Naive B cell (primary cell): Measurements from ENCODE around the gene CREG2. TPM values are rescaled to one million over a fixed set of nuclear protein-coding genes. Genes with fewer than 3 reads are reported as not detected.

Experiments used
- ATAC-seq, 2 donors: fragments of 150-1000 bp; cut with Tn5 transposase; 2 replicates each; pipeline ENCODE4 v1.10.0; 2021; ENCODE audit warnings: low read depth in 2 of 2, mild to moderate bottlenecking in 2 of 2, moderate library complexity in 2 of 2
- DNase-seq: peaks from one replicate; pipeline ENCODE4 v3.0.0; 2022
- H3K27ac Mint-ChIP-seq, 6 donors: one replicate each; pipeline ENCODE4 v1.8.0; 2020 to 2022; ENCODE audit warnings: mild to moderate bottlenecking in 6 of 6, mixed read lengths in 6 of 6, moderate library complexity in 5 of 6, inconsistent platforms in 2 of 6
- H3K27me3 Mint-ChIP-seq, 3 donors: one replicate each; pipeline ENCODE4 v1.8.0; 2021 to 2022; ENCODE audit warnings: mixed read lengths in 3 of 3, mild to moderate bottlenecking in 1 of 3
- H3K36me3 Mint-ChIP-seq, 2 donors: one replicate each; pipeline ENCODE4 v1.8.0; 2020 to 2022; ENCODE audit warnings: mixed read lengths in 2 of 2, inconsistent platforms in 1 of 2, mild to moderate bottlenecking in 1 of 2
- H3K4me1 Mint-ChIP-seq, 3 donors: one replicate each; pipeline ENCODE4 v1.8.0; 2020 to 2022; ENCODE audit warnings: mixed read lengths in 3 of 3, inconsistent platforms in 1 of 3, mild to moderate bottlenecking in 1 of 3, moderate library complexity in 1 of 3
- H3K4me3 Mint-ChIP-seq, 8 donors: one replicate each; pipeline ENCODE4 v1.8.0; 2020 to 2022; ENCODE audit warnings: mild to moderate bottlenecking in 8 of 8, mixed read lengths in 8 of 8, moderate library complexity in 8 of 8, inconsistent platforms in 2 of 8
- H3K9me3 Mint-ChIP-seq, 7 donors: one replicate each; pipeline ENCODE4 v1.8.0; 2020 to 2022; ENCODE audit warnings: mixed read lengths in 7 of 7, mild to moderate bottlenecking in 5 of 7, inconsistent platforms in 2 of 7, moderate library complexity in 1 of 7
- polyA plus RNA-seq, 6 donors: library from polyadenylated mRNA; unstranded; fragments of 300-500 nt; fragmentation: Illumina TruSeq; gene quantifications; one replicate each; pipeline ENCODE4 v1.2.3, GENCODE V29; 2021; ENCODE audit warnings: low read depth in 6 of 6

The CREG2 gene
- polyA plus RNA-seq, 6 donors from 2014 or later = not detected

DNA sequence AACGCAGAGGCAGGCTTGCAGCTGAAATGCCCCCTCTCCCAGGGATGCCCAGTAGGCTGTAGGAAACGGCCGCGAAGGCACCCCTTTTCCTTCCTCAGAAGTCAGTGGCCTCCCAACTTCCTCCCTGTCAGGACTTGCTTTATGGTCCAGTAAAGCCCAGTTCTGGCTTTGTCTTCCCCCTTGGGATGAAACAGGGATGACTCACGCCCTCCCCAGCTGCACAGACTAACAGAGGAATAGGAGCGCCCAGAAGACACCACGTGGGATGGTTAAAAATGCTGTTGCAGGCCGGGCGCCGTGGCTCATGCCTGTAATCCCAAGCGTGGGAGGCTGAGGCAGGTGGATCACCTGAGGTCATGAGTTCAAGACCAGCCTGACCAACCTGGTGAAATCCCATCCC is 6.9 kb downstream of the CREG2 start:
- Mint-ChIP-seq H3K4me1 (no peaks in the 10 kb centered on the region), H3K36me3 (no peaks in the 10 kb centered on the region), H3K27ac (no peak overlapping the region), H3K9me3 (no peaks in the 10 kb centered on the region), H3K27me3 (peaks cover 21 to 36% (median 34%) of the 10 kb centered on the region in 3 donors), H3K4me3 (no peak overlapping the region)
- ATAC-seq (no peak), DNase-seq (no peak)

- ATAC-seq (no peak), DNase-seq (no peak)
- H3K27ac Mint-ChIP-seq = no peak overlapping the region
- peaks cover 11 to 23% (median 21%) of the 10 kb centered on the region in 3 donors for H3K27me3 Mint-ChIP-seq
- H3K9me3 Mint-ChIP-seq = peaks cover 0 to 1% (median 0%) of the 10 kb centered on the region in 7 donors
- no peak overlapping the region for H3K4me3 Mint-ChIP-seq
- no peaks in the 10 kb centered on the region for H3K4me1 Mint-ChIP-seq
- no peaks in the 10 kb centered on the region for H3K36me3 Mint-ChIP-seq
Observed at GRCh38 chr2:101379091-101379490, 8.2 kb downstream of the CREG2 start.

- H3K4me3 Mint-ChIP-seq = no peak overlapping the region
Observed at GRCh38 chr2:101375653-101376052, 11.7 kb downstream of the CREG2 start.

DNA sequence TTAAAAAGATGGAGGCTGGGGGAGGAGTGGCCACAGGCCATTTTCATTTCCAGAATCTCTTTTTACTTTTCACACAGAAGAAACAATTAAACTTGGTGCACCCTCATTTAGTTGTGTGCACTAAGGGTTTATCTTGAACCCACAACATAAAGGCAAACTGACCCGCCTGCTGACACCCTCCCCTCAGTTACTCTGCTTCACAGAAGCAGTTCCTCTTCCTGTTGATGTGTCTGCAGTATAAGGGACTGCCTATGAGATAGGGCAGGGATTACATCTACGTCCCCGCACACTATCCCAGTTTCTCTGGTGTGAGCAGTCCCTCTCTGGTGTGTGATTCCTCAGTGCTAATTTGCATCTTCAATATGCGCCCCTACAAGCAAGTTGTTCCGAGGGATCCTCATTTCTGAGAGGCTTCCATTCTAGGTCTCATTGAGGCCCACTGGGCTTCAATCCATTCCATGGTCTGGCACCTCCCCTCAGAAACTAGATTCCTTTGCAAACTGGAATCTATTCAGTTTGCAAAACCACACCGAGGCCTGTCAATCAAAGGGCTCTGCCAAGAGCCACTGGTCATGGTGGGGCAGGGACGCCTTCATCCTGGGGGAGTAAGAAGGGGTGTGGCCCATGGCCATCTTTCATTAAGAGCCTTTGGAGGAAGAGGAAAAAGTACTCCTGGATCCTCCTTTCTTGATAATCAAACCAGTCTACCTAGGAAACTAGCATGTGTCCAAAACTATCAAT is 12.3 kb downstream of the CREG2 start:
- Mint-ChIP-seq H3K4me1 (no peaks in the 10 kb centered on the region), H3K4me3 (no peak overlapping the region), H3K27ac (no peak overlapping the region), H3K36me3 (peaks cover 0 to 5% of the 10 kb centered on the region in 2 donors), H3K27me3 (no peaks in the 10 kb centered on the region), H3K9me3 (peaks cover 4 to 23% (median 13%) of the 10 kb centered on the region in 7 donors)
- DNase-seq = no peak
- no peak for ATAC-seq

More at GRCh38 chr2:101375653-101376052, 11.7 kb downstream of the CREG2 start:
- H3K27me3 Mint-ChIP-seq = no peaks in the 10 kb centered on the region
- H3K27ac Mint-ChIP-seq = no peak overlapping the region
- peaks cover 4 to 23% (median 13%) of the 10 kb centered on the region in 7 donors for H3K9me3 Mint-ChIP-seq
- no peaks in the 10 kb centered on the region for H3K4me1 Mint-ChIP-seq
- no peak for DNase-seq
- H3K36me3 Mint-ChIP-seq = peaks cover 0 to 5% of the 10 kb centered on the region in 2 donors
- ATAC-seq = no peak

DNA sequence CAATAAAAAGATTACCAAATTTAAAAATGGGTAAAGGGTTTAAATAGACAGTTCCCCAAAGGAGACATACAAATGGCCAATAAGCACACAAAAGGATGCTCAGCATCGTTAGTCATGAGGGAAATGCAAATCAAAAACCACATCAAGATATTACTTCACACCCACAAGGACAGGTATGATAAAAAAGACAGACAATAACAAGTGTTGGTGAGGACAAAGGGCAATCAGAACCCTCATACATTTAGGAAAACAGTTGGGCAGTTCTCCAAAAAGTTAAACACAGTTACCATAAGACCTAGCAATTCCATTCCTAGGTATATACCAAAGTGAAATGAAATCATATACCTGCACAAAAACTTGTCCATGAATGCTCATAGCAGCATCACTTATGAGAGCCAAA is 14.5 kb downstream of the CREG2 start:
- ATAC-seq (no peak), DNase-seq (no peak)
- Mint-ChIP-seq H3K9me3 (peaks cover 4 to 23% (median 13%) of the 10 kb centered on the region in 7 donors), H3K27ac (peak overlapping the region in 1 of 6 donors; percentile 64), H3K4me1 (no peaks in the 10 kb centered on the region), H3K4me3 (no peak overlapping the region), H3K27me3 (peaks cover 0 to 8% (median 3%) of the 10 kb centered on the region in 3 donors), H3K36me3 (peaks cover 0 to 5% of the 10 kb centered on the region in 2 donors)

DNA sequence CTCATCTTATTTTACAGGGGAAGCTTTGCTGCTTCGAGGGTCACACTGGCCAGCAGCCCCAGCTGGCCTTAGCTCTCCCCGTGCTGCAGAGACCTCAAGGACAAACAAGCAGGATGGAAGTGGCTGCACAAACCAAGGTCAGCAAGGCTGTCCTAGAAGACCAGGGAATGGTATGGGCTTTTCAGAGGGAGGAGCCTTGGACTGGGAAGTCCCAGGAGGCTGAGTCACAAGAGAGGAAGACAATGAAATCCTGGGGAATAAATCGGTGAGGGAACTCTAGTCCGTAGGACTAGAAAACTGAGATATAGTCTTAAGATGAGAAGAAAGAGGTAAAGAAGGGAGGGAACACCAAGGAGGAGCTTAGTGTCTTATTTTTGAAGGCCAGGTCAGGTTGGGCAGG is 15.7 kb downstream of the CREG2 start:
- no peaks in the 10 kb centered on the region for H3K4me1 Mint-ChIP-seq
- ATAC-seq (no peak), DNase-seq (no peak)
- H3K4me3 Mint-ChIP-seq = no peak overlapping the region
- H3K27me3 Mint-ChIP-seq = peaks cover 0 to 8% (median 6%) of the 10 kb centered on the region in 3 donors
- H3K36me3 Mint-ChIP-seq = peaks cover 0 to 5% of the 10 kb centered on the region in 2 donors
- H3K9me3 Mint-ChIP-seq = peaks cover 4 to 23% (median 13%) of the 10 kb centered on the region in 7 donors
- peak overlapping the region in 1 of 6 donors; percentile 64 for H3K27ac Mint-ChIP-seq

DNA sequence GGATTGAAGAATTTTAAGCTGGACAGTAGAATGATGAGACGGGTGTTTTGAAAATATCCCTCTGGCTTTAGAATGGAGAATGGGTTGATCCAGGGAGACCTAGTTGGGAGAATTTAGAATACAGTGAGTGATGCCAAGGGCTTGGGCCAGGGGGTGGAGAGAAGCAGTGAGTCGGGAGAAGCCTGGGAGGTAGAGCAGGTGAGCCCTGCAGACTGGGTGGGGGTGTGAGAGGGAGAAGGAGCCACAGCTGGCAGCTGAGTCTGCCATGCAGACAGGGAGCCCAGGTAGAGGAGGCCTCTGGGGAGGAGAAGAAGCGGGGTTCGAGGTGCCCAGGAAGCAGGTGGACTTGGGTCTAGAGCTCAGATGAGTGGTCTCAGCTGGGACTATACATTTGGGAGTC is 18.2 kb downstream of the CREG2 start:
- H3K27ac Mint-ChIP-seq = no peak overlapping the region

GRCh38 chr2:101368376-101368775 is 18.9 kb downstream of the CREG2 start:
- ATAC-seq (no peak), DNase-seq (no peak)
- Mint-ChIP-seq H3K36me3 (peaks cover 0 to 3% of the 10 kb centered on the region in 2 donors), H3K9me3 (peaks cover 3 to 21% (median 9%) of the 10 kb centered on the region in 7 donors), H3K4me1 (no peaks in the 10 kb centered on the region), H3K4me3 (no peak overlapping the region), H3K27me3 (peaks cover 6 to 20% (median 13%) of the 10 kb centered on the region in 3 donors), H3K27ac (peak overlapping the region in 1 of 6 donors; percentile 47)

More for the DNA sequence above, 18.2 kb downstream of the CREG2 start:
- Mint-ChIP-seq H3K27me3 (peaks cover 6 to 18% (median 8%) of the 10 kb centered on the region in 3 donors), H3K4me3 (peak overlapping the region in 1 of 8 donors; percentile 7), H3K4me1 (no peaks in the 10 kb centered on the region), H3K36me3 (peaks cover 0 to 5% of the 10 kb centered on the region in 2 donors), H3K9me3 (peaks cover 4 to 23% (median 13%) of the 10 kb centered on the region in 7 donors)
- DNase-seq (no peak), ATAC-seq (no peak)

DNA sequence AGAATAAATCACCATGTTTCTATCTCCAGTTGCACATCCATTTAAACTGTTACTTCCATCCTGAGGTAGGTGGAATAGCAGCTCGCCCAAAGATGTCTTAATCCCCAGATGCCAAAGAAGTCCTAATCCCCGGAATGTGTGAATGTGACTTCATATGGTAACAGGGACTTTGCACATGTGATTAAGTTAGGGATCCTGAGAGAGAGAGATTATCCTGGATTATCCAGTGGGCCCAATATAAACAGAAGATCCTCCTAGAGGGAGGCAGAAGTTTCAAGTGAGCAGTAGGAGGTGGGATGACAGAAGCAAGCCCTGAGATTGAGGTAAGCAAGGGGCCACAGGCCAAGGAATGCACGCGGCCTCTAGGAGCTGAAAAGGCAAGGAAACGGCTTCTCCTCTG is 19.8 kb downstream of the CREG2 start:
- Mint-ChIP-seq H3K36me3 (no peaks in the 10 kb centered on the region), H3K4me3 (no peak overlapping the region), H3K27me3 (peaks cover 6 to 20% (median 13%) of the 10 kb centered on the region in 3 donors), H3K4me1 (peaks cover 0 to under 1% (median 0%) of the 10 kb centered on the region in 3 donors), H3K27ac (no peak overlapping the region), H3K9me3 (peaks cover 0 to 12% (median 3%) of the 10 kb centered on the region in 7 donors)
- ATAC-seq (no peak), DNase-seq (no peak)

DNA sequence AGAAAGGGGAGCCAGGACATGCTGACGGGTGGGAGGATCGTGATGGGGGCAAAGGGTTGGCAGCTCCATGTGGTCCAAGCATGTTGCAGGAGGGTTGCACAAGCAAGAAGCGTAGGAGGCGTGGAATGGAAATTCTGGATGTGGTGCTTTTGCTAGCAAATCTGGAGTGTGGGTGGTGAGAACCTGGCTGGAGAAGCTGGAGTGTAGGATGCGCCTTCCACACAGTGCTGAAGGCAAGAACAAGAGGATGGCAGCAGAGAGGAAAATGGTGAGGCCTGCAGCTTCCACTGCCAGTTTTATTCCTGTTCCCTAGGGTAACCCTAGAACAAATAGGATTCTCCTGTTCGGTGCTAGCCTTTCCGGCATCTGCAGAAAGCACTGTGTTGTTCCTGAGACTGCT is 22.4 kb downstream of the CREG2 start:
- DNase-seq (no peak), ATAC-seq (no peak)
- Mint-ChIP-seq H3K4me3 (no peak overlapping the region), H3K27ac (no peak overlapping the region), H3K36me3 (peaks cover 0 to 3% of the 10 kb centered on the region in 2 donors), H3K27me3 (peaks cover 6 to 20% (median 13%) of the 10 kb centered on the region in 3 donors), H3K4me1 (peaks cover 14 to 20% (median 14%) of the 10 kb centered on the region in 3 donors), H3K9me3 (no peaks in the 10 kb centered on the region)

- DNase-seq (no peak), ATAC-seq (no peak)
- Mint-ChIP-seq H3K4me1 (peaks cover 14 to 20% (median 14%) of the 10 kb centered on the region in 3 donors), H3K36me3 (peaks cover 0 to 5% of the 10 kb centered on the region in 2 donors), H3K27ac (no peak overlapping the region), H3K9me3 (no peaks in the 10 kb centered on the region), H3K27me3 (peaks cover 3 to 13% (median 11%) of the 10 kb centered on the region in 3 donors), H3K4me3 (no peak overlapping the region)
Observed at GRCh38 chr2:101362777-101363176, 24.5 kb downstream of the CREG2 start.

DNA sequence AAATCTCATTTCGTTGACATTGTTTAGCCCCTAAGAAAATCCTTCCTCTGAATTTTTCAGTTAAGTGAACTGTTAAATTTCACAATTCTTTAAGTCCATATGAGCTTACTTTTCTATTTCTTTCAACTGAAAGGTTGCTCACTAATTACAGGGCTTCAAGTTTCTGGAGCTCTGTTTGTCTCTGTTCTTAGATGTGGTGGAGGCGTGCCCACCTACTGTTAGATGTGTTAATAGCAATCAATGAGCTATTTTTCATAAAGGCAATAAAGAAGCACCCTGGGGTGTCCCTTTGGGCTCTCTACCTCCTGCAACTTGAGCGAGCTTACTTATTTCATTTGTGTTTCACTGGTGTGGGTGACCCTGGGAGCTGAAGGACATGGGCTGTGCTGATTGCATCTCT is 25.0 kb downstream of the CREG2 start:
- Mint-ChIP-seq H3K9me3 (no peaks in the 10 kb centered on the region), H3K27me3 (peaks cover under 1 to 13% (median 11%) of the 10 kb centered on the region in 3 donors), H3K4me1 (peaks cover 14 to 20% (median 14%) of the 10 kb centered on the region in 3 donors), H3K36me3 (peaks cover 0 to 5% of the 10 kb centered on the region in 2 donors), H3K27ac (peak overlapping the region in 1 of 6 donors; percentile 89), H3K4me3 (peak overlapping the region in 1 of 8 donors; percentile 61)
- ATAC-seq (no peak), DNase-seq (no peak)

DNA sequence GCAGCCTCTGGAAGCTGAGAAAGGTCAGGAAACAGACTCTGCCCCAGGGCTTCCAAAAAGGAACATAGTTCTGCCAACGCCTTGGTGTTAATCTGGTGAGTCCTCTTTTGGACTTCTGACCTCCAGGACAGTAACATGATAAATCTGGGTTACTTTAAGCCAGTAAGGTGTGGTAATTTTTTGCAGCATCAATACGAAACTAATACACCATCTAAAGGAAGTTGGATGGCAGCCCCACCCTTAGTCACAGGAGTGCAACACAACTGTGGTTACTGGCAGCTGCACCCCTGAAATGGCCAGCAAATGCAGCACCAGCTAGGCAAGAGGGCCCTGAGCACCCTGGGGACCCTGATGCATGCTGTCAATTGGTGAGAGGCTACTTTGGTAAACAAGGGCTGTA is 25.8 kb downstream of the CREG2 start:
- Mint-ChIP-seq H3K36me3 (peaks cover 0 to 5% of the 10 kb centered on the region in 2 donors), H3K9me3 (no peaks in the 10 kb centered on the region), H3K4me1 (peaks cover 14 to 20% (median 14%) of the 10 kb centered on the region in 3 donors), H3K4me3 (peak overlapping the region in 4 of 8 donors; percentile 12 to 77 (median 46)), H3K27me3 (peaks cover 0 to 13% (median 11%) of the 10 kb centered on the region in 3 donors), H3K27ac (peak overlapping the region in 1 of 6 donors; percentile 5)
- ATAC-seq (peak; percentile 79 to 84), DNase-seq (no peak)

- Mint-ChIP-seq H3K4me1 (peaks cover 14 to 20% (median 14%) of the 10 kb centered on the region in 3 donors), H3K36me3 (peaks cover 0 to 5% of the 10 kb centered on the region in 2 donors), H3K27me3 (peaks cover 0 to 13% (median 11%) of the 10 kb centered on the region in 3 donors), H3K27ac (peak overlapping the region in 2 of 6 donors; percentile 5 to 67), H3K9me3 (no peaks in the 10 kb centered on the region), H3K4me3 (peak overlapping the region in 4 of 8 donors; percentile 7 to 77 (median 35))
- ATAC-seq (peak; percentile 33 to 34), DNase-seq (no peak)
Observed at GRCh38 chr2:101361121-101361520, 26.2 kb downstream of the CREG2 start.
